GM18867 (cell line): ENCODE measurements around the gene PRKAR1B.

Experiments
- ATAC-seq: cut with Tn5 transposase; IDR thresholded peaks from one replicate; pipeline ENCODE4 v1.9.1; 2021; ENCODE audit warnings: mild to moderate bottlenecking, moderate library complexity; ENCODE audit not compliant: unreplicated experiment

PRKAR1B gene

DNA sequence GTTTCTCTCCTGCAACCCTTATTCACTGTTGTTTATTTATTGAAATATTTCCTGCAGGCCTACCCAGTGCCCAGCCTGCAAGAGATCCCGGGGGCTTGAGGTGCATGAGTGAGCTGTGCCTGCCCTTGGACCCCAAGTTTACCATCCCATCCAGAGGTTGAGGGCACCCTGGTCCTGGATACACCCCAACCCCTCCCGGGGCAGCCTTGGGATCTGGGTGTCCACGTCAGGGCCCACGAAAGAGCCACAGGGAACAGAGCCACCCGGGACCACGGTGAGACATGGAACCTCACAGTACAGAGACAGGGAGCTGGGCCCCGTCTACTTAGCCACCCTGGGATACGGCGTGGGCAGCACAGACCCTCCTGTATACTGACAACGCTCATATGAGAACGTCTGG lies 178.7 kb downstream of the PRKAR1B start:
- no peak for ATAC-seq

DNA sequence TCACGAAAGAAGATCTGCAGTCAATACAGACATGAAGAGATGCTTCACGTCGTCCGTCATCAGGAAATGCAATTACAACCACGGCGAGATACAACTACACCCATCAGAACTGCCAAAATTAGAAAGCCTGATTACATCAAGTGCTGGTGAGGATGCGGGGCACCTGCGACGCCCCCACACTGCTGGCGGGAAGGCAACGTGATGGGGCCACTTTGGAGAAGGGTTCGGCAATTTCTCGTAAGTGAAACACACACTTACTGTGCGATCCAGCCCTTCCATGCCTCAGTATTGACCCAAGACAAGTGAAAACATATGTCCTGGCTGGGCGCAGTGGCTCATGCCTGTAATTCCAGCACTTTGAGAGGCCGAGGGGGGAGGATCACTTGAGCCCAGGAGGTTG lies 181.6 kb downstream of the PRKAR1B start:
- ATAC-seq = no peak

DNA sequence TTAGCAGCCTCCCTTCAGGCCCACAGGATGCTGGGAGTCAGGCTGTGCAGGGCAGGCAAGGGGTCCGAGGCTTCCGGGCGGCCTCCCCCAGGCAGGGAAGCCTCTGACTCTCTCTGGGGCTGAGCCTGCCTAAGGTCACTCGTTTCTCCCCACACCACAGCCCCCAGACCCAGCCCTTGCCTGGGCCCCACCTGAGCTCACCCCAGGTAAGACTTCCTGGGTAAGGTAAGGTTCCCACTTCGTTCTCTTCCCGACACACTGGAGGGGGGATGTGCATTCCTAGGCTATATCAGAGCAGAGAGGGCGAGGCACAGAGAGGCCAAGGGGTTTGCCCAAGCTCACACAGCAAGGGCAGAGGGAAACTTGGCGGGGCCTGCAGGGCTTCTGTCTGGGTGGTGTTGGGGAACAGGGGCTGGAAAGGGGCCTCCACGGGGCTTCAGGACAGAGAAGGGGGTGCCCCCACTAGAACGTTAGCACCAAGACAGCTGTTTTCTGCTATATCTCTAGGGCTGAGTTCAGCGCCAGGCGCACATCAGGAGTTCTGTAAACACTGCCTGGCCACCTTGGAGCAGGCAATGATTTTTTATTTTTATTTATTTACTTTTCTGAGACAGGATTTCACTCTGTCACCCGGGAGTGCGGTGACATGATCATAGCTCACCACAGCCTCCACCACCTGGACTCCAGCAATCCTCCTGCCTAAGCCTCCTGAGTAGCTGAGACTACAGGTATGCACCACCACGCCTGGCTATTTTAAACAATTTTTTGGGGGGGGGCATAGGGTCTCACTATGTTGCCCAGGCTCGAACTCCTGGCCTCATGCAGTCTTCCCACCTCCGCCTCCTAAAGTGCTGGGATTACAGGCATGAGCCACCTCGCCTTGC lies 182.5 kb downstream of the PRKAR1B start:
- ATAC-seq = no peak

DNA sequence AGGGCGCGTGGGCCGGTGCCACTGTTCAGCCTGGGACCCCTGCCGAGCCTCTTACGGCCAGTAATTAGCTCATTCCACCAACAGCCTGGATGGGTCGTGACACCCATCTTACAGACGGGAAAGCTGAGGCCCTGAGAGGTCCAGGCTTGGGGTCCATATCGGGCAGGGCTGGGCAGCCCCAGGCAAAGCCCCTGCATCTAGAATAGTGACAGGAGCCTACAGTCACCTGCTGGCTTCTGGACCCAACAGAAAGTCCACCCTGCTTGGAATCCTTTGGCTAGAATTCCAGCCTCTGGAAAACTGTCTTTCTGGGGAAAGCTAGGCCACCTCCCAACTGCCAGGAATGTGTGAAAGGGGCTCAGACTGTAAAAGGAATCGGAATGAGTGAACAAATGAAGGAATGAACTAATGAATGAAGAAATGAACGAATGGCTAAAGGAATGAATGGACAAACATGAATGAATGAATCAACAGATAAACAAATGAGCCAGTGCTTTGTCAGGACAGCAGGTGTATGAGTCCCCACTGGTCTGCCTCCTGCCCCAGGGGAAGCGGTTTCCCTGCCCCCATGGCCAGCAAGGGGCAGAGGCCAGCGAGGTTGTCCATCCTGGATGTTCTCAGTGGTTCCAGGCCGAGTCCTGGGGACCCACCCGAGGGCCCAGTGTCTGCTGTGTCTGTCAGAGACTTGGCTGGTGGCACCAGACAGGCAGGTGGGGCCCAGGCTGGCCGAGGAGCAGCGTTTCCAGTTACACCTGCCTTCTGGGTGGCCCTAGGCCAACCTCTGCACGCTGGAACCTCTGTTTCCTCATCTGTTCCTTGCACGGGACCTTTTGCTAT lies 183.4 kb downstream of the PRKAR1B start:
- ATAC-seq = no peak

DNA sequence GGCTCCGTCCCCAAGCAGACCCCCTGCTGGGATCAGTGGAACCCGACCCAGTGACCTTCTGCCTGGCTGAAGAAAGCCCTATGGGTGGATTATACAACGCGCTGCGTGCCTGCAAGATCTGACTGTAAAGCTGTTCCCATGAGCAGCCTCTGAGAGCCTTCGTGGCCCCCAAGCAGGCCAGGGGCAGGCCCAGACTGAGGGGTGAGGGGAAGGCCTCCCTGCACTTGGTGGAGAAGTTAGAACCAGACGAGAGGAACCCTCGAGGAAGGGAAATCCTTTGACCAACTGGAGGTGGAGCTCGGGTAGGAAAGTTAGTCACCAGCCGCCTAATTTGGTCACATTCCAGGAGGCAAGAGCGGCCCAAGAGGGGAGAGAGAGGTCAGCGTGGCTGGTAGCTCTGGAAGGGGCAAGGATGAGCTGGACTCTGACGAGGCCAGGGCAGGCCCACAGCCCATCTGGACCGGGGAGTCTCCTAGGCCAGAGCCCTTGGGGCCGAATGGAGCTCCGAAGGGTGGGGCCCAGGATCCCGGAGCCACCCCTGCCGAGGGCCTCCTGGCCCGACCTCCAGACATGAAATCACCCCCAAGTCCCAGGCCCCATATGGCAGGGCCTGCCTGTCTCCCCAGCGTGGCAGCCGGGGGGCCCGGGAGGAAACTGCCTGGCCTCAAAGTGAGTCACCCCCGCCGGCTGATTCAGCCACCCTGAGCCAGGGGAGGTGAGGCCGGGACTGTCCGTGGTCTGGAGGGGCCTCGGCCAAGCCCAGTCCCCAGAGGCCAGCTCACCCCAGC lies 184.2 kb downstream of the PRKAR1B start:
- ATAC-seq = no peak

DNA sequence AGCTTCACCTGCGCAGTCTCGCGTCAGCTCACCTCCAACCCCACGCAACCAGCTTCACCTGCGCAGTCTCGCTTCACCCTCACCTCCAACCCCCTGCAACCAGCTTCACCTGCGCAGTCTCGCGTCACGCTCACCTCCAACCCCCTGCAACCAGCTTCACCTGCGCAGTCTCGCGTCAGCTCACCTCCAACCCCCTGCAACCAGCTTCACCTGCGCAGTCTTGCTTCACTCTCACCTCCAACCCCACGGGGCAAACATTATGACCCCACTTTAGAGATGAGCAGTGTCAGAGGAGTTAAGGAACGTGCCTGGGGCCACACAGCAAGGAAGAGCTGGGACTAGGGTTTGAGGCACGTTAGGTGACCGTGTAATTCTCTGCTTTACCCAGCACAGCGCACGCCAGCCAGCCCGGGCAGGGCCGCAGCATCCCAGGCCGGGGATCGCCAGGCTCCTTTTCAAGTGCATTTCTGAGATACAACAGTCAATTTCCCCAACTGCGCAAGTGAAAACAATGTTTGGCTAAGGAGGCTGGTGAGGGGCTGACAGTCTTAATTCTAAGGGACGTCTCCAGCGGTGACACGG lies 184.9 kb downstream of the PRKAR1B start:
- no peak for ATAC-seq

DNA sequence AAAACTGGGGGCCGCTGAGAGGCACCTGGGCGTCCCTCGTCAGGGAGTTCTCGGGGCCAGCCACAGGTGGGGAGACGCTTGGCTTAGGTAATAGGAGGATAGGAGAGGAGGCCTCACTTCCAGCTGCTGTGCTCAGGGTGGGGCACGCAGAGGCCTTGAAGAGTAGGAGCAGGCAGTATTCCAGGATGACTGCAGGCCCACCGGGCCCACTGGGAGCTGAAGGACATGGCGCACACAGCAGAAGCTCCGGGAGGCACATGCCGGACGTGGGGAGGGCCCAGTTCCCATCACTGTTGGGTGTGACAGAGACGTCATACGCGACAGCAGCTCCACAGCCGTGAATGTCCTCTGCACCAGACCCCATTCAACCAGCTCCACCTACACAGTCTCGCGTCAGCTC lies 185.4 kb downstream of the PRKAR1B start:
- no peak for ATAC-seq

DNA sequence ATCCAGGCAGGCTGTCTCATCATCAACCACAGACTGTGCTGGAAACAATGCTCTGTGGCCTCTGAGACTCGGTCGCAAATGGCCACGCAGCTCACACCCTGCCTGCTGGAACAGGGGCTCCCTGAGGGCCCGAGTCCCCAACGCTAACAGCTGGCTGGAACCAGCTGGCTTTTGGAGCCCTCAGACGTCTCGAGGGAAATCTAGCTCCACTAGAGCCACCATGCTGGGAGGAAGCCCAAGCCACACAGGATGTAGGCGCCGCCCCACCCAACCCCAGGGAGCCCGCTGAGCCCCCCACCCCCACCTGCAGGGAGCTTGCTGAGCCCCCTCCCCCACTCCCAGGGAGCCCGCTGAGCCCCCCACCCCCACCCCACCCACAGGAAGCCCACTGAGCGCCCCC lies 186.1 kb downstream of the PRKAR1B start:
- ATAC-seq = no peak

DNA sequence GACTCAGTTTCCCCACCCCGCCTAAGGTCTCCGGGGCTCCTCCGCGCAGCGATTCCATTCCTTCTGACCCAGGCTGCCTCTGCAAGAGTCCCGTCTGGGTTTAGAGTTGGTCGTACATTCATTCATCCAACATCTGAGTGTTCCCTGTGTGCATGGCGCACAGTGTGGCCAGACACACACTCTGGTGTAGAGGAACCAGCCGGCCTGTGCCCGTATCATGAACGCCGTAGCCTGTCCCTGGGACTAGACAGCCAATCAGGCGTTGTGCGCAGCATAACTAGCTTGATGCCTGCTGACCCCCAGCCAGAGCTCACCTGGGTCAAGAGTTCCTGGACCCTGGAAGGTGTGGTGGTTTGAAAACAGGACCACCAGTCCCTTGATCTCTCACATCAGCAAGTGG lies 186.5 kb downstream of the PRKAR1B start:
- ATAC-seq = no peak

DNA sequence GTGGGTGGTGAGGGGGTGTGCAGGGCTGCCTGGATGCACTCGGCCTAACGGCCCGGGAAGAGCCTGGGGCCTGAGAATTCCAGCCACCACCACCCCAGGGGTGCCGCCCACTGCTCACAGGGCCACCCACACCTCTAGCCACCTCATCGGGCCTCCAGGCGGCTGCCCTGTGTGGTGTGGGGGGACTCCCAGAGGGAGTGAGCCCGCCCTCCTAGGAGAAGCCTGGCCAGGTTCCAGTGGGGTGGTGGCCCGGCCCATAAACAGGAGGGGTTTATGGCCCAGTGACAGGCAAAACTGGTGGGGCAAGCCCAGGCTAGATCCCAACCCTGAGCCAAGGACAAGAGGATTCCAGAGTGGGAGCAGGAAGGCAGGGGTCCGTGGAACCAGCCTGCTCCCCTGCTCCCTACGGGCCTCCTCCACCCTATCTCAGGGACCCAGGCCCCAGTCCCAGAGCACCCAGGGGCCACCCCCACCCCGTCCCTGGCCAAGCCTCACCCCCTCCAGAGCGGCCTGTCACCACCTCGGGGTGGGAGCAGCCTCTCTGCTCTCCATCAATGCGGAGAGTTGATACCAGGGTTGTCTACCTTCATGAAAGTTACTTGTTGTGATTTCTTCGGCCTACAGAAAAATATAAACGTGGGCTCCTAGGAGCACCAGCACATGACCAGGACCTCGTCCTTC lies 187.2 kb downstream of the PRKAR1B start:
- no peak for ATAC-seq

DNA sequence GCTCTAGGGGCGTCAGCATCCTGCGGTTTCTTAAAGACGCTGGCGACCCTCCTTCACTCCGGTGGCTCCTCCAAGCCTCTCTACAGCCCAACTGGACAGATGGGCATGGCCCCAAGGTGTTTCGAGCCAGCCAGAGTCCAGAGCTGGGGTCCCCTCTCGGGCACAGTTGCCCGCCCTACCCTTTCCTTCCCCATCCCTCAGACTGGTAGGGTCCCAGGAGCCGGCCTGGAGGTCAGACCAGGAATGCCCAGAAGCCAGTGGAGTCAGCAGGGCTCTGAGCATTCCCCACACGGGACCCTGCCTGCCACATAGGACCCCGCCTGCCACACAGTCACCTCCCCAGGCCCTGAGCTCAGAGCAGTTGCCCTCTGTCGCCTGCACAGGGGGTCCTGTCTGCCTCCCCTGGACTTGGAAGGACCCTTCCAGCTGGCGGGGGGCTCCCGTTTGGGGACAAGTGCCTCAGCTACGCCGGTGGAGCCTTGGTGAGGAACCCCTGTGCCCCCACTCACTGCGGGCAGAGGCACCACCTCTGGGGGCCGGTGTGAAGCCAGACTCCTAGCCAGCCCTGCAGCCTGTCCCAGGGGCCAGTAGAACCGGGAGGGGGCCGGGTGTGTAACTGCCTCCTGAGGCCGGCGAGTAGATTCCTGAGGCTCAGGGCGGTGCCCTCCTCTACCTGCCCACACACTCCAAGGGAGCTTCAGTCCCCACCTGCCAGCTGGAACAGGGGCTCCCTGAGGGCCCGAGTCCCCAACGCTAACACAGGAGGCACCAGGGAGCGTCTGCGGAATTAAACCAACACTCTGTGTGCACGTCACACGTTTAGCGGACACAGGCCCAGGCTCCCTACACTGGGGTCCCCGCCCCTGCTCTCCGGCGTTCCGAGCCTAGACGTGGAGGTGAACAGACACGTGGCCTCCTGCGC lies 188.1 kb downstream of the PRKAR1B start:
- ATAC-seq = no peak

DNA sequence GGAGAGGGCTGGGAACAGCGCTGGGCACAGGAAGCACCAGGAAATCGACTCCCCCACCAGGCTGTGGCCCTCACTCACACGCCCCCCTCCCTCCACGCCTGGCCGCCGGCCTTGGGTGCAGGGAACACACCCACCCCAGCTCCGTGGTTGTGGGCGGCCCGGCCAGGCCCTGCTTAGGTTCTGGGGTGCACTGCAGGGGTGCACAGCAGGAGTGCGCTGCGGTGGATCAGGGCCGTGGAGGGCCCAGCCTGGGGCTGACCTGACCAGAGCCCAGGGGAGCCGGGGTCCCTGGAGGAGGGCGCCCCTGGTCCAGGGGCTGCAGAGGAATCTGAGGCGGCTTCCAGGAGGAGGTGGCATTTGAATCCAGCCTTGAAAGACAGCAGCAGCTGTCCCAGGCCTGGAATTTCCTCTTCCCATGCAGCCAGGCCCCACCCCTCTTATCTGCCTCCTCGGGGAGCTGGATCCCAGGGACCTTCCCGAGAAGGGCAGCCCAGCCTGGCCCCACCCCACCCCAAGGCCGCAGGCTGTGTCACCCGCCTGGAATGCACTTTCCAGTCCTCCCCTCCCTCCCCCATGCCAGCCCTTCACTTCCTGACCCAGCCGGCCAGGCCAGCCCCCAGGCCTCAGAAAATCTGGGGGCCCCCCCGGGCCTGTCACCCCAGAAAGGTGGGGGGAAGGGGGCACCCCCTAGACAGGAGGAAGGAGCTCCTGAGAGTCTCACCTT lies 189.0 kb downstream of the PRKAR1B start:
- ATAC-seq = no peak

DNA sequence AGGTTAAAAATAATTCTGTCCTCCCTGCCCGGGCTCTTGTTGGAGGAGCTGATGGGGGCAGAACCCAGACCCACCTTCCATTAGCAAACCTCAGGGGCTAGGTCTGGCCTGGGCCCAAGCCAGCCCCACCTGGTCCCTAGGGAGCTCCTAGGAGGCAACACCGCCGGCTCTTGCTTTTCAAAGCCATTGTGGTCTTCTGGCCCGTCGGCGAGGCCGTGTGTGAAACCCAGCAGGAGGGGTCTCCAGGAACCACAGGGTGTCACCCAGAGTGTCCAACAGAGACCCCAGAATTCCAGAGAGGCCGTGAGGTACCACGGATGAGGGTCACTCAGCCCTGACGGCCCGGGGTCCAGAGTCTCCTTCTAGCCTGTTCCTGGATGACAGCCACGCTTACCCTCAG lies 190.8 kb downstream of the PRKAR1B start:
- ATAC-seq = no peak

DNA sequence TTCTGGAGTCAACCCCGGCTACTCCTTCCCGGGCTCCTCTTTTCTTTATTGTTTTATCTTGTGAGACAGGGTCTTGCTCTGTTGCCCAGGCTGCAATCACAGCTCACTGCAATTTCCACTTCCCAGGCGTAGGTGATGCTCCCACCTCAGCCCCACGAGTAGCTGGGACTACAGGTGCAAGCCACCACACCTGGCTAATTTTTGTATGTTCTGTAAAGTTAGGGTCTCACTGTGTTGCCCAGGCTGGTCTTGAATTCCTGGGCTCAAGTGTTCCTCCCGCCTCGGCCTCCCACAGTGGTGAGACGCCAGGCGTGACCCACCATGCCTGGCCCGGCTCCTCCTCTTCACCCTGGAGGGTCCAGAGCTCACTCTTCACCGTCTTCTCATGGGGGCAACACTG lies 192.1 kb downstream of the PRKAR1B start:
- no peak for ATAC-seq

DNA sequence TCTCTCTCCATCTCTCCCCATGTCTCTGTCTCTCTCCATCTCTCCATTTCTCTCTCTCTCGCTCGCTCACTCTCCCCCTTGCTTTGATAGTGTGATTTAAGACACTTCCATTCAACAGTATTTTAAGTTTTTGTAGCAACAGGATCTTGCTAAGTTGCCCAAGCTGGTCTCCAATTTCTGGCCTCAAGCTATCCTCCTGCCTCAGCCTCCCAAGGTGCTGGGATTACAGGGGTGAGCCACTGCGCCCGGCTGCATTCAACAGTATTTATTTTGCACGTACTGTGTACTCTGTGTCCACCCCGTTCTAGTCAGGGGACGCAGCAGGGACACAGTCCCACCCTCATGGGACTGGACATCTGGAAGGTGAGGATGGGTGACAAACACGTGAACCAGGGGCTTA lies 193.0 kb downstream of the PRKAR1B start:
- ATAC-seq = no peak

DNA sequence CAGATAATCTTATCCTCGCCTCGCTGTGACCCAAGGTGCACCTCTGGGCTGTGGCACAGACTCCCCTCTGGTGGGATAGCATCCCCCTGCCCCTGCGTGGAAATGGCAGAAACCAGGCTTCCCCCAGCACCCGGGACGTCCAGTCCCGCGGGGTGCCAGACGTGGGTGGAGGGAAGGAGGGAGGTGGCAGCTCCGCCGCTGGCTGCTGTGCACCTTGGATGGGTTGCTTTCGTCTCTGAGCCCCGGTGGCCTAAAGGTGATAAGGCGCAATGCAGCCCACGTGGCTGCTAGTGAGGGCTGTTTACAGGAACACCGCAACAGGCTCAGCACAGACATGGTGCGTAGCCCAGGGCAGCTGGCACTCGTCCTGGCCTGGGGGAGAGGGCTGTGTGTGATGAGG lies 193.8 kb downstream of the PRKAR1B start:
- ATAC-seq = no peak

DNA sequence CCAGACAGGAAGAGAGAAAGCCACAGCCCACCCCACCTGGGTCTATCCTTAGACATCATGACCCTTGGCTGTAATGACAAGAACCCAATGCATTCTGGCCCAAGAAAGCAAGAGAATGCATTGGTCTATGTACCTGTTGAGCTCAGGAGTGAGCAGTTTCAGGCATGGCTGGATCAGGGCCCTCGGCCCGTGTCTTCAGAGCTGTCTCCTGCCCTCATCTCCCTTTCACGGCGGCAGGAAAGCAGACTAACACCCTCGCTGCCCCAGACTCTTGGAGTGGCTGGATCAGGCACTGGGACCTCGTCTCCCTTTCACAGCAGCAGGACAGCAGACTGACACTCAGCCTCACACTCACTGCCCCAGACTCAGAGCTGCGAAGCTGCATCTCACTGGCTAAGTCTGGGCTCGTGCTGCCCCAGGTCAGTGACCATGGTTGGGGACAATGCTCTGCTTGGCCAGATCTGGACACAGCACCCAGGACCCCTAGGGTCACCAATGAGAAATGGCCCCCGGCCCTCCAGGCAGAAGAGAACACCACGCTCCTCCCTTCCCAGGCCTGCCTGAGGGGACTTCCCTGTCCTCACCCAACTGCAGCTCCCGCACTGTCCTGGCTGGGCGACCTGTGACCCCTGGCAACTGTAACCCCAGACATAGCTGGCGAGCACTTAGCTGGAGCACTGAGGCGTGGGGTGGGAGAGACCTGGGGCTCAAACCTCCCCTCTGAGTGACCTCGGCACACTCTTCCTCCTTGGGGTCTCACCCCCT lies 194.5 kb downstream of the PRKAR1B start:
- ATAC-seq = no peak

DNA sequence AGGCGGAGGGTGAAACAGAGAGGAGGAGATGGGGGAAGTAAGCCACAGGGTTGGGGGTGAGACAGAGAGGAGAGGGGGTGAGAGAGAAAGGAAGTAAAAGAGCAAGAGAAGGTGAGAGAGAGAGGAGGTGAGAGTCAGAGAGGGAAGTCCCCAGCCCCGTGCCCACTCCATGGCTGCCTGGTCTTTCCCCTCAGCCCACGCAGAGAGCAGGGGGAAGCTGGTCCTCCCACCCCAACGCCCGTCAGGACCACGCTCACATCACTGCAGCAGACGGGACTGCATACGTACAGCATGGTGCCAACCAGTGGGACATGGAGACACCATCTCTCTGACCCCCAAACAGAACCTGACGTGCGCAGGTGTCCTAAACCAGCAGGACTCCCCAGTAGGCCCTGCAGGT lies 195.3 kb downstream of the PRKAR1B start:
- ATAC-seq = no peak
